C4-2B (cell line): ENCODE measurements around the gene EIF3K.

Source experiments
- CTCF ChIP-seq: fragments of 450-650 bp; conservative IDR thresholded peaks from 2 replicates; pipeline ENCODE4 v1.5.1; 2017; ENCODE audit warnings: mild to moderate bottlenecking
- ZFX ChIP-seq: fragments of 450-650 bp; IDR thresholded peaks from 2 replicates; pipeline ENCODE4 v1.6.1; 2017

DNA sequence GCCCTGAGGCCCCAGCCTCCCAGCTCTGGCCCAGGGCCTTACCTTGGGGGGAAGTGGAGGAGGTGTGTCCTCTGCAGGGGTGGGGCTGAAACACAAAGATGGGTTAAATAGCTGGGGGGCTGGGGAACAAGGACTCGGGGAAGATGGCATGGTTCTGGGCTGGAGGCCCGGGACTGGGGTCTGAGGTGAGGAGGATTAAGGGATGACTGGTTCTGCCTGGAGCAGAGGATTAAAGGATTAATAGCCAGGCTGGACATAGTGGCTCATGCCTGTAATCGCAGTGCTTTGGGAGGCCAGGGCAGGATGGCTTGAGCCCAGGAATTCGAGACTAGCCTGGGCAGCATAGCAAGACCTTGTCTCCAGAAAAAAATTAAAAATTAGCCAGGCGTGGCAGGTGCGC lies 12.9 kb upstream of the EIF3K start:
- TF ChIP-seq ZFX = no peak
- TF ChIP-seq CTCF = no peak
